Measurements from ENCODE around the gene CCDC80. TPM values are rescaled to one million over a fixed set of nuclear protein-coding genes. Genes with fewer than 3 reads are reported as not detected.

Gene CCDC80
- total and polyA plus RNA-seq, 9 of the 15 experiments (the other 6 are each of a cell fraction or from before 2014, with no cell fraction given): 0.17 to 2.0 (median 1.1) TPM

- TF ChIP-seq ZBTB33 (CRISPR knock-in tag; IDR thresholded peaks at IDR 0.05): peak; percentile 91
These were observed 14.0 kb upstream of the CCDC80 start (continued) for GRCh38 chr3:112654979-112655378.

GRCh38 chr3:112654492-112654891, 13.5 kb upstream of the CCDC80 start:
- Histone ChIP-seq H3K36me3 (ENCODE audit: control insufficient read depth, insufficient read depth, low read length) (no peaks in the 10 kb centered on the region), H3K79me2 (ENCODE audit: control insufficient read depth, insufficient read depth, low read length) (no peaks in the 10 kb centered on the region), H2AFZ (ENCODE audit: low read depth, low read length) (no peak overlapping the region), H4K20me1 (replicated peaks; ENCODE audit: control insufficient read depth, insufficient read depth, low read length) (no peaks in the 10 kb centered on the region), H3K9me3 (replicated peaks; ENCODE audit: control insufficient read depth, insufficient read depth, low read depth, low read length) (no peaks in the 10 kb centered on the region), H3K9ac (ENCODE audit: insufficient read depth in 1 of 2, low read depth in 2 of 2, low read length in 2 of 2) (no peak overlapping the region), H3K4me2 (ENCODE audit: insufficient read depth, low read length) (no peak overlapping the region), H3K9me1 (ENCODE audit: control insufficient read depth, insufficient read depth, low read length) (no peaks in the 10 kb centered on the region), H3K4me1 (replicated peaks in 1 of 2; ENCODE audit: control insufficient read depth in 2 of 2, insufficient read depth in 2 of 2, low read length in 2 of 2) (no peaks in the 10 kb centered on the region; a peak in 1 of 5 replicates), H3K27ac (ENCODE audit: extremely low read depth, low read depth, low read length) (no peak overlapping the region), H3K4me3 (no peak overlapping the region), H3K27me3 (ENCODE audit: control insufficient read depth in 2 of 2, insufficient read depth in 2 of 2, low read length in 2 of 2) (no peaks in the 10 kb centered on the region)
- intact Hi-C loops (cut with micrococcal nuclease): no loop called here
- ChIA-PET CTCF (ENCODE audit: low intra/inter-chr PET ratio) (no interaction called here), POLR2A (no interaction called here)
- no TSS peak for BruUV-seq (replicated peaks)
- TF ChIP-seq E4F1 (CRISPR knock-in tag; IDR thresholded peaks at IDR 0.05; ENCODE audit: borderline replicate concordance) (no peak), CCNT2 (IDR thresholded peaks at IDR 0.05; ENCODE audit: borderline replicate concordance, extremely low read depth, insufficient read length, low read depth, low read length) (no peak), TSC22D4 (tag; IDR thresholded peaks at IDR 0.05) (no peak), ZNF707 (CRISPR knock-in tag; conservative IDR thresholded peaks at IDR 0.05) (no peak), PPARD (CRISPR knock-in tag; IDR thresholded peaks at IDR 0.05) (no peak), HNRNPUL1 (IDR thresholded peaks at IDR 0.05; ENCODE audit: low read length) (no peak), ZNF41 (CRISPR knock-in tag; conservative IDR thresholded peaks at IDR 0.05) (no peak), HDGF (IDR thresholded peaks at IDR 0.05) (no peak)
- WGBS (ENCODE audit: insufficient coverage, low coverage, missing lambda C conversion rate): 6% methylated on average over 5 of the region's 5 CpGs
- FAIRE-seq: no peak
- DNase-seq (ENCODE audit: extremely low read depth in 1 of 4, low spot score in 3 of 4): no peak
- ATAC-seq: no peak
- in situ Hi-C loops (cut with MboI): no loop called here

Data from K562 (cell line).